ENCODE measurements around the gene TMTC4. TPM values are rescaled to one million over a fixed set of nuclear protein-coding genes. Genes with fewer than 3 reads are reported as not detected.

The TMTC4 gene
- polyA plus RNA-seq, 3 donors = 2.1 to 11.5 (median 3.9) TPM

DNA sequence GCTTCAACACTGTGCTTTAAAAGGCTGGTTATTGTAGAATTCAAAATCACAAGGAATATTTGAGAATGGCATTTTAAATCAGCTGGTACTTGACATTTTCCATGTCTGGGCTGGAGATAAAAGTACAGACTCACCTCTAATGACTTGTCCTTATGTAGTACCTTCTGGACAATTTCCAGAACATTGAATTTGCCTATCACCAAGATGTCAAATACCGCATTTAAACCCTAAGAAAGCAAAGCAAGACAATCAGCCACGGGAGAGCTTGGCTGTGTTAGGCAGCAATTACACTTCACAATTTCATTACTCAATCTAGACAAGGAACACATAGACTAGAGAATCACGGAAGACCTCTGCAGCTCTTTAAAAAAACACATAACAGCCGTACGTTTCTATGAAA lies 36.8 kb downstream of the TMTC4 start:
- Histone ChIP-seq H3K4me1 (ENCODE audit: control insufficient read depth in 1 of 2, insufficient read depth in 2 of 2, low read length in 2 of 2) (no peaks in the 10 kb centered on the region), H3K9me3 (replicated peaks in 1 of 2; ENCODE audit: control insufficient read depth in 1 of 2, insufficient read depth in 1 of 2, low read length in 2 of 2) (no peaks in the 10 kb centered on the region), H3K79me2 (ENCODE audit: insufficient read depth, low read length) (no peaks in the 10 kb centered on the region), H3K27me3 (ENCODE audit: control insufficient read depth in 2 of 2, insufficient read depth in 2 of 2, low read length in 2 of 2) (no peaks in the 10 kb centered on the region), H3K36me3 (replicated peaks in 1 of 2; ENCODE audit: control insufficient read depth in 1 of 2, insufficient read depth in 2 of 2, low read length in 2 of 2) (peaks cover 56 to 94% of the 10 kb centered on the region in 2 donors), H4K20me1 (ENCODE audit: insufficient read depth, low read length) (no peaks in the 10 kb centered on the region), H3K9ac (ENCODE audit: insufficient read depth, low read length, poor library complexity, severe bottlenecking) (no peak overlapping the region), H3K4me2 (replicated peaks; ENCODE audit: extremely low read depth, low read length, poor library complexity, severe bottlenecking) (no peak overlapping the region), H3K27ac (ENCODE audit: low read depth in 1 of 2, low read length in 2 of 2) (no peak overlapping the region), H3K4me3 (replicated peaks in 1 of 3; ENCODE audit: low read depth in 2 of 3, low read length in 3 of 3) (no peak overlapping the region), H2AFZ (ENCODE audit: insufficient read depth, low read depth, low read length, poor library complexity, severe bottlenecking) (no peak overlapping the region)
- Mint-ChIP-seq H3K9me3 (no peaks in the 10 kb centered on the region), H3K36me3 (peaks cover 77 to 78% of the 10 kb centered on the region in 2 donors), H3K4me1 (no peaks in the 10 kb centered on the region), H3K4me3 (no peak overlapping the region), H3K27ac (no peak overlapping the region), H3K27me3 (ENCODE audit: low read depth in 3 of 3) (peaks cover 0 to 2% (median 0%) of the 10 kb centered on the region in 3 donors)
- 89% methylated on average over 2 of the region's 5 CpGs for WGBS (ENCODE audit: insufficient coverage)
- DNase-seq = no peak
- TF ChIP-seq, protein P1, sequence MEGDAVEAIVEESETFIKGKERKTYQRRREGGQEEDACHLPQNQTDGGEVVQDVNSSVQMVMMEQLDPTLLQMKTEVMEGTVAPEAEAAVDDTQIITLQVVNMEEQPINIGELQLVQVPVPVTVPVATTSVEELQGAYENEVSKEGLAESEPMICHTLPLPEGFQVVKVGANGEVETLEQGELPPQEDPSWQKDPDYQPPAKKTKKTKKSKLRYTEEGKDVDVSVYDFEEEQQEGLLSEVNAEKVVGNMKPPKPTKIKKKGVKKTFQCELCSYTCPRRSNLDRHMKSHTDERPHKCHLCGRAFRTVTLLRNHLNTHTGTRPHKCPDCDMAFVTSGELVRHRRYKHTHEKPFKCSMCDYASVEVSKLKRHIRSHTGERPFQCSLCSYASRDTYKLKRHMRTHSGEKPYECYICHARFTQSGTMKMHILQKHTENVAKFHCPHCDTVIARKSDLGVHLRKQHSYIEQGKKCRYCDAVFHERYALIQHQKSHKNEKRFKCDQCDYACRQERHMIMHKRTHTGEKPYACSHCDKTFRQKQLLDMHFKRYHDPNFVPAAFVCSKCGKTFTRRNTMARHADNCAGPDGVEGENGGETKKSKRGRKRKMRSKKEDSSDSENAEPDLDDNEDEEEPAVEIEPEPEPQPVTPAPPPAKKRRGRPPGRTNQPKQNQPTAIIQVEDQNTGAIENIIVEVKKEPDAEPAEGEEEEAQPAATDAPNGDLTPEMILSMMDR (IDR thresholded peaks at IDR 0.05) = no peak
- intact Hi-C loops (cut with micrococcal nuclease) = no loop called here

DNA sequence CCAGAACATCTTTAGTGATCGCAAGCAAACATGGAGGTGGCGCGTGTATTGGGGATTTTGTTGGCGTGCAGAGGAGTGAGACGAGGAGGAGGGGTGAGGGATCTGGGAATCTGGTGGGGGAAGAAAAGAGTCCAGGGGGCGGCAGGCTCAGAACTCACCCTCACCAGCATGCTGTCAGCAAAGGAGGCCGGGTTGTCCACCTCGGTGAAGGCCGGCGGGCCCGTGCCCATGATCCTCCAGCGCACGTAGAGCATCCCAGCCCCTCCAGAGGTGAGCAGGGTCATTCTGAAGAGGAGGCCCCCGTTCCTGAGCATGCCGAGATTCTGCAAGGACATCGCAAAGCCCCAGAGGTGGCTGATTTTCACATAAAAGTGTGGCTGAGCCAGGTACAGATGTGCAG lies 37.2 kb downstream of the TMTC4 start:
- Histone ChIP-seq H3K79me2 (ENCODE audit: insufficient read depth, low read length) (no peaks in the 10 kb centered on the region), H3K27me3 (ENCODE audit: control insufficient read depth in 2 of 2, insufficient read depth in 2 of 2, low read length in 2 of 2) (no peaks in the 10 kb centered on the region), H3K4me3 (replicated peaks in 1 of 3; ENCODE audit: low read depth in 2 of 3, low read length in 3 of 3) (no peak overlapping the region), H4K20me1 (ENCODE audit: insufficient read depth, low read length) (no peaks in the 10 kb centered on the region), H3K9ac (ENCODE audit: insufficient read depth, low read length, poor library complexity, severe bottlenecking) (no peak overlapping the region), H3K27ac (ENCODE audit: low read depth in 1 of 2, low read length in 2 of 2) (no peak overlapping the region), H3K4me2 (replicated peaks; ENCODE audit: extremely low read depth, low read length, poor library complexity, severe bottlenecking) (no peak overlapping the region), H3K9me3 (replicated peaks in 1 of 2; ENCODE audit: control insufficient read depth in 1 of 2, insufficient read depth in 1 of 2, low read length in 2 of 2) (no peaks in the 10 kb centered on the region), H3K36me3 (replicated peaks in 1 of 2; ENCODE audit: control insufficient read depth in 1 of 2, insufficient read depth in 2 of 2, low read length in 2 of 2) (peaks cover 52 to 90% of the 10 kb centered on the region in 2 donors), H2AFZ (ENCODE audit: insufficient read depth, low read depth, low read length, poor library complexity, severe bottlenecking) (no peak overlapping the region), H3K4me1 (ENCODE audit: control insufficient read depth in 1 of 2, insufficient read depth in 2 of 2, low read length in 2 of 2) (no peaks in the 10 kb centered on the region)
- peaks cover 0 to 2% (median 0%) of the 10 kb centered on the region in 3 donors for H3K27me3 Mint-ChIP-seq (ENCODE audit: low read depth in 3 of 3)
- DNase-seq = no peak
- 98% methylated on average over 9 of the region's 16 CpGs for WGBS (ENCODE audit: insufficient coverage)
- no peak overlapping the region for H3K4me3 Mint-ChIP-seq
- H3K4me1 Mint-ChIP-seq = no peaks in the 10 kb centered on the region
- no peak overlapping the region for H3K27ac Mint-ChIP-seq
- peaks cover 73 to 75% of the 10 kb centered on the region in 2 donors for H3K36me3 Mint-ChIP-seq
- TF ChIP-seq, protein P1 (IDR thresholded peaks at IDR 0.05) = no peak
- no peaks in the 10 kb centered on the region for H3K9me3 Mint-ChIP-seq
- intact Hi-C loops (cut with micrococcal nuclease) = no loop called here
